Measurements from ENCODE around the gene IFT122.
"Not testable (repeated sequence)": the region's sequence is repeated elsewhere in the genome, so short reads cannot be mapped to it uniquely, and the experiment has no call there.

Gene IFT122

GRCh38 chr3:129515821-129516432, 75.9 kb downstream of the IFT122 start:
- not testable (repeated sequence) for DNase-seq (ENCODE audit: low read depth in 2 of 2)

GRCh38 chr3:129517516-129517915, 77.5 kb downstream of the IFT122 start:
- DNase-seq (ENCODE audit: low read depth in 2 of 2) = no peak

- DNase-seq (ENCODE audit: low read depth in 2 of 2) = no peak
Measured at GRCh38 chr3:129518038-129518561, 78.1 kb downstream of the IFT122 start.

GRCh38 chr3:129518581-129518980, 78.6 kb downstream of the IFT122 start:
- no peak for DNase-seq (ENCODE audit: low read depth in 2 of 2)

- no peak for DNase-seq (ENCODE audit: low read depth in 2 of 2)
Measured at GRCh38 chr3:129519449-129519848, 79.4 kb downstream of the IFT122 start.

GRCh38 chr3:129519896-129520715, 80.1 kb downstream of the IFT122 start:
- no peak for DNase-seq (ENCODE audit: low read depth in 2 of 2)

- DNase-seq (ENCODE audit: low read depth in 2 of 2) = no peak
Measured at GRCh38 chr3:129520960-129521359, 80.9 kb downstream of the IFT122 start.

- no peak for DNase-seq (ENCODE audit: low read depth in 2 of 2)
Measured at GRCh38 chr3:129521611-129522010, 81.6 kb downstream of the IFT122 start.

DNA sequence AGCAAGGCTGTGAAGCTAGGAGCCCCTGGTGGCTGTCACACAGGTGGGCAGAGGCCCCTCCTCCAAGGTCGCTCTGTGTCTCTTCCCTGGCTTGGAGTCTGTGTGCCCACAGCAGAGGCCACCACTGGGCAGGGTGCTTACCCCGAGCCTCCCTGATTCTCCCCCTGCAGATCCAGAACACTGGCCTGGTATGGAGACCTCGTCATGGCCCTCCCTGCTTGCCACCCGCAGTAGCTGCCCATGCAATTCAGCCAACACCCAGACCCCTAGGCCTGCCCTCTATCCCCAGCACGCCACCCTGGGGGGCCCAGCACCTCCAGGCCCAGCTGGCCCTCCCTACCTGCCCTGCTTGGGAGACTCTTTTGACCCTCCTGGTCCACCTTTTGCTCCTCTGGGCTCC, 82.9 kb downstream of the IFT122 start:
- DNase-seq (ENCODE audit: low read depth in 2 of 2) = no peak

- DNase-seq (ENCODE audit: low read depth in 2 of 2) = no peak
Measured at GRCh38 chr3:129524081-129524480, 84.1 kb downstream of the IFT122 start.

DNA sequence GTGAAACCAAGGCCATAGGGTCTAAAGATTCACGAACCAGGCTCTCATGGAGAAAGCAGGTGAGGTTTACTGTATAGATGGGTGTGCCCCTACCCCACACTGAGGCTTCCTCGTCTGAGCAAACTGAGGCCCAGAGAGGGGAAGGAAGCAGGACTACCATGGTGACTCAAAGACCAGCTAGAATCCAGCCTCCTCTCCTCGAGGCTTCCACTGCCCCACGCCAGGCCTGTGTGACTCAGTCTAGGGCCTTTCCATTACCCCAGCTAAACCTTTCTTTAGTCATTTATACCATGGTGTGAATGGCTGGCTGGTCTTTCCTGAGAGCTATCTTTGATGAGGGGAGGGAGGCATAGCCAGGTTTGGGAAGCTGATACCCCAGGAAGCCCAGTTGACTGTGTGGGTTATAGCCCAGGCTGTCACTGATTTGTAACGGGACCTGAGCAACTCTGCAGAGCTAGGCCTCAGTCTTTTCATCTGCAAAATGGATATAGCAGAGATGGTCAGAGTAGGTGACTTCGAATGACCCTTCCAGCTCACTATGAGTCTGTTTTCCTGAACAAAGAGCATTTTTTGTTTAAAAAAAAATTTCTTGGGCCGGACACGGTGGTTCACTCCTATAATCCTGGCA, 85.4 kb downstream of the IFT122 start:
- no peak for DNase-seq (ENCODE audit: low read depth in 2 of 2)

DNA sequence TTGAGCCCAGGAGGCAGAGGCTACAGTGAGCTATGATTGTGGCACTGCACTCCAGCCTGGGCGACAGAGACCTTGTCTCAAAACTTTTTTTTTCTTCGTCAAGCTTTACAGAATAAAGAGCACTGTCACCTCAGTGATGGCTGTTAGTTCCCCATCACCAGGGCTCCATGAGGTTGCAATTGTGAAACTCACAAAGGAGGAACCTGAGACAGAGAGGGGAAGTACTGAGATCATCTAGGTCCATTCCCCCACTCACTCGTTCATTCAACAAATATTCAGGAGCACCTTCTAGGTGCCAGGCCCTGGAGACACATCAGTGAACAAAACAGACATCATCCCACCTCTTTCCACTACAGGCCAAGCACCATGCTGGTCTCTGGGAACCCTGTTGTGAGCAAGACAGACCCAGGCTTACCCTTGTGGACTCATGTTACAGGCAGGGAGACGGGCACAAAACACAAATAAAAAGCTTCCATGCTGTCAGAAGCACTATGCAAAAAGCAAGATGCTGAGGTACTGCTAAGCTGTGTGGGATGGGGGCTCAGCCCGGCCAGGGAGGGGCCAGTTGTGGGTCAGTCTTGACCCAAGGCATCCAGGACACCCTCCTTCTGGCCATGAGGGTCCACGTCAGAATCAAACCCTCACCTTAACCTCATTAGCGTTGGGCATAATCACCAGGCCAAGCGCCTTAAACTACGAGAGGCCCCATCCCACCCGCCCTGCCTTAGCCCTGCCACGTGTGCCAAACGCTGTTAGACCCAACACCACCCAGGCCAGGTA, 86.3 kb downstream of the IFT122 start:
- DNase-seq (ENCODE audit: low read depth in 2 of 2) = no peak

- DNase-seq (ENCODE audit: low read depth in 2 of 2) = no peak
Measured at GRCh38 chr3:129527262-129527661, 87.2 kb downstream of the IFT122 start.

DNA sequence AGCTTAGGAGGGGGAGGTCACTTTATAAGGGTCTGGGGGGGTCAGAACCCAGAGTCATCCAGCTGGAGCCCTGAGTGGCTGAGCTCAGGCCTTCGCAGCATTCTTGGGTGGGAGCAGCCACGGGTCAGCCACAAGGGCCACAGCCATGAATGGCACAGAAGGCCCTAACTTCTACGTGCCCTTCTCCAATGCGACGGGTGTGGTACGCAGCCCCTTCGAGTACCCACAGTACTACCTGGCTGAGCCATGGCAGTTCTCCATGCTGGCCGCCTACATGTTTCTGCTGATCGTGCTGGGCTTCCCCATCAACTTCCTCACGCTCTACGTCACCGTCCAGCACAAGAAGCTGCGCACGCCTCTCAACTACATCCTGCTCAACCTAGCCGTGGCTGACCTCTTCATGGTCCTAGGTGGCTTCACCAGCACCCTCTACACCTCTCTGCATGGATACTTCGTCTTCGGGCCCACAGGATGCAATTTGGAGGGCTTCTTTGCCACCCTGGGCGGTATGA, 88.6 kb downstream of the IFT122 start, which contains the start of gene RHO:
Gene RHO, plus strand, starts transcription at position 51 of the 512 bp plus-strand sequence. Its CDS starts 95 bp downstream, at position 146.
- no peak for DNase-seq (ENCODE audit: low read depth in 2 of 2)

GRCh38 chr3:129529436-129530210, 89.6 kb downstream of the IFT122 start:
- DNase-seq (ENCODE audit: low read depth in 2 of 2) = no peak

DNA sequence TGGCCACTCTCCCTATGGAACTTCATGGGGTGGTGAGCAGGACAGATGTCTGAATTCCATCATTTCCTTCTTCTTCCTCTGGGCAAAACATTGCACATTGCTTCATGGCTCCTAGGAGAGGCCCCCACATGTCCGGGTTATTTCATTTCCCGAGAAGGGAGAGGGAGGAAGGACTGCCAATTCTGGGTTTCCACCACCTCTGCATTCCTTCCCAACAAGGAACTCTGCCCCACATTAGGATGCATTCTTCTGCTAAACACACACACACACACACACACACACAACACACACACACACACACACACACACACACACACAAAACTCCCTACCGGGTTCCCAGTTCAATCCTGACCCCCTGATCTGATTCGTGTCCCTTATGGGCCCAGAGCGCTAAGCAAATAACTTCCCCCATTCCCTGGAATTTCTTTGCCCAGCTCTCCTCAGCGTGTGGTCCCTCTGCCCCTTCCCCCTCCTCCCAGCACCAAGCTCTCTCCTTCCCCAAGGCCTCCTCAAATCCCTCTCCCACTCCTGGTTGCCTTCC, 90.3 kb downstream of the IFT122 start:
- DNase-seq (ENCODE audit: low read depth in 2 of 2) = no peak

DNA sequence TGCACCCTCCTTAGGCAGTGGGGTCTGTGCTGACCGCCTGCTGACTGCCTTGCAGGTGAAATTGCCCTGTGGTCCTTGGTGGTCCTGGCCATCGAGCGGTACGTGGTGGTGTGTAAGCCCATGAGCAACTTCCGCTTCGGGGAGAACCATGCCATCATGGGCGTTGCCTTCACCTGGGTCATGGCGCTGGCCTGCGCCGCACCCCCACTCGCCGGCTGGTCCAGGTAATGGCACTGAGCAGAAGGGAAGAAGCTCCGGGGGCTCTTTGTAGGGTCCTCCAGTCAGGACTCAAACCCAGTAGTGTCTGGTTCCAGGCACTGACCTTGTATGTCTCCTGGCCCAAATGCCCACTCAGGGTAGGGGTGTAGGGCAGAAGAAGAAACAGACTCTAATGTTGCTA, 90.8 kb downstream of the IFT122 start:
- DNase-seq (ENCODE audit: low read depth in 2 of 2) = no peak

- DNase-seq (ENCODE audit: low read depth in 2 of 2) = no peak
Measured at GRCh38 chr3:129531699-129532098, 91.7 kb downstream of the IFT122 start.

DNA sequence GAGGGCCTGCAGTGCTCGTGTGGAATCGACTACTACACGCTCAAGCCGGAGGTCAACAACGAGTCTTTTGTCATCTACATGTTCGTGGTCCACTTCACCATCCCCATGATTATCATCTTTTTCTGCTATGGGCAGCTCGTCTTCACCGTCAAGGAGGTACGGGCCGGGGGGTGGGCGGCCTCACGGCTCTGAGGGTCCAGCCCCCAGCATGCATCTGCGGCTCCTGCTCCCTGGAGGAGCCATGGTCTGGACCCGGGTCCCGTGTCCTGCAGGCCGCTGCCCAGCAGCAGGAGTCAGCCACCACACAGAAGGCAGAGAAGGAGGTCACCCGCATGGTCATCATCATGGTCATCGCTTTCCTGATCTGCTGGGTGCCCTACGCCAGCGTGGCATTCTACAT, 92.2 kb downstream of the IFT122 start:
- no peak for DNase-seq (ENCODE audit: low read depth in 2 of 2)

GRCh38 chr3:129533406-129533805, 93.4 kb downstream of the IFT122 start:
- no peak for DNase-seq (ENCODE audit: low read depth in 2 of 2)
